ENCODE measurements around the gene CDHR5.
"Not testable (repeated sequence)": the region's sequence is repeated elsewhere in the genome, so short reads cannot be mapped to it uniquely, and the experiment has no call there.

CDHR5 gene, protein sequence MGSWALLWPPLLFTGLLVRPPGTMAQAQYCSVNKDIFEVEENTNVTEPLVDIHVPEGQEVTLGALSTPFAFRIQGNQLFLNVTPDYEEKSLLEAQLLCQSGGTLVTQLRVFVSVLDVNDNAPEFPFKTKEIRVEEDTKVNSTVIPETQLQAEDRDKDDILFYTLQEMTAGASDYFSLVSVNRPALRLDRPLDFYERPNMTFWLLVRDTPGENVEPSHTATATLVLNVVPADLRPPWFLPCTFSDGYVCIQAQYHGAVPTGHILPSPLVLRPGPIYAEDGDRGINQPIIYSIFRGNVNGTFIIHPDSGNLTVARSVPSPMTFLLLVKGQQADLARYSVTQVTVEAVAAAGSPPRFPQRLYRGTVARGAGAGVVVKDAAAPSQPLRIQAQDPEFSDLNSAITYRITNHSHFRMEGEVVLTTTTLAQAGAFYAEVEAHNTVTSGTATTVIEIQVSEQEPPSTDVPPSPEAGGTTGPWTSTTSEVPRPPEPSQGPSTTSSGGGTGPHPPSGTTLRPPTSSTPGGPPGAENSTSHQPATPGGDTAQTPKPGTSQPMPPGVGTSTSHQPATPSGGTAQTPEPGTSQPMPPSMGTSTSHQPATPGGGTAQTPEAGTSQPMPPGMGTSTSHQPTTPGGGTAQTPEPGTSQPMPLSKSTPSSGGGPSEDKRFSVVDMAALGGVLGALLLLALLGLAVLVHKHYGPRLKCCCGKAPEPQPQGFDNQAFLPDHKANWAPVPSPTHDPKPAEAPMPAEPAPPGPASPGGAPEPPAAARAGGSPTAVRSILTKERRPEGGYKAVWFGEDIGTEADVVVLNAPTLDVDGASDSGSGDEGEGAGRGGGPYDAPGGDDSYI

DNA sequence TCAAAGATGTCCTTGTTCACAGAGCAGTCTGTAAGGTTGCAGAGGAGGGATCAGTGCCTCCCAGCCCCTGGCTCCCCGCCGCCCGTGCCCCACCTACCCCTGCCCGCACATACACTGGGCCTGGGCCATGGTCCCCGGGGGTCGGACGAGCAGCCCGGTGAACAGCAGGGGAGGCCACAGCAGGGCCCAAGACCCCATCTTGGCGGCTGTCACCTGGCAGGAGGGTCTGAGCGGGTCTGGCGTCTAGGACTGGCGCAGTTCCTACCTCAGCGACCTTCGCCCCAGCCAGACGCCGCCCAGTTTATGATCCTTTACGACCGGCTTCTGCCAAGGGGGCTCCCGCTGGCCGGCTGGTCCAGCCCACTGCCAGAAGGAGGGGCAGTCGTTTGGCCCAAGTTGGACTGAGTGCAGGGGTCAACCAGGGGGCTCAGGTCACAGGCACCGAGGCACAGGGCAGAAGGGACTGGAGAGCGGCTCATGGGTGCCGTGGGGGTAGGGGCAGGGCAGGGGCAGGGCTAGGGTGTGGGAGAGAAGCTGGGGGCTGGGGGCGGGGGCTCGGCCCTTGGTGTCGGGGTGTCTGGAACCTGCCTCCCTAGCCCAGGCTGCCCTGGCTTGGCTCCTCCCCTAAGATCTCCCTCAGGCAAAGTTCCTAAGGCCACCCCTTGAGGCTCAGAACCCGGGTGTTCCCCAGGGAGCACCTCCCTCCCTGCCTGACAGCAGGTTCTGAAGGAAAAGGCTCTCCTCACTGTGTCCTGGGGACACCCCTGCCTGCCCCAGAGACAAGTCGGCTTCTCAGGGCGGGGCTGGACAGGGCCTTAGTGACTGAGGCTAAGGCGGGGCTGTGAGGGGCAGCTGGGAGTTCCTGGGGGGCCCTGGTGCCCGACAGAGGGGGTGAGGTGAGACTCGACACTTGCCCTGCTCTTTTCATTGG, at the start of gene CDHR5:
TSS of gene CDHR5 (minus strand) at position 251 of the 931 bp plus-strand sequence. CDS start at position 198, 53 bp downstream.
- no peak within 1 kb of the TSS for H3K27ac ChIP-seq
- DNase-seq (ENCODE audit: low read depth, low spot score): no peak

DNA sequence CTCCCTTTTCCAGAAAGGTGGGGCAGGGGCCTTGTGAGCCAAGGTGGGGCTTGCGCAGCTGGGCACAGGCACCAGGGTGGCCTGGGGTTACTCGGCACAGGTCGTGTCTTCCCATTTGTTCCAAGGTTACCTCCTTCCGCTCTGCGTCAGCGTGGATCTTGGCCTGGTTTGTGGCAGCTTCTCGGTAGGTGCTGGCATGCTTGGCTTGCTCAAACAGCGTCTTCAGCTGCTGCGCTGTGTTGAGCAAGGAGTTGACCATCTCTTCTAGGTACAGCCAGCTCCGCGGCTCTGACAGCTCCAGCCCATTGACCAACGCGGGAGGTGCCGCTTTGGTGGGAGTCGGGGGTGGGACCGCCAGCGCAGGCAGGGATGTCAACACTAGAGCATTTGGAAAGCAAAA, 49.7 kb upstream of the CDHR5 start:
- no peak for DNase-seq (ENCODE audit: low read depth, low spot score)
- H3K27ac ChIP-seq: no peak overlapping the region

- DNase-seq (ENCODE audit: low read depth, low spot score): no peak
- H3K27ac ChIP-seq: no peak overlapping the region
These were observed 49.1 kb upstream of the CDHR5 start for GRCh38 chr11:673866-674265.

GRCh38 chr11:665704-666281, 41.0 kb upstream of the CDHR5 start:
- H3K27ac ChIP-seq: no peak overlapping the region
- DNase-seq (ENCODE audit: low read depth, low spot score): no peak

- DNase-seq (ENCODE audit: low read depth, low spot score): no peak
- no peak overlapping the region for H3K27ac ChIP-seq
These were observed 40.4 kb upstream of the CDHR5 start for GRCh38 chr11:665062-665703.

- DNase-seq (ENCODE audit: low read depth, low spot score): no peak
- H3K27ac ChIP-seq: no peak overlapping the region
These were observed 38.0 kb upstream of the CDHR5 start for GRCh38 chr11:662689-663274.

DNA sequence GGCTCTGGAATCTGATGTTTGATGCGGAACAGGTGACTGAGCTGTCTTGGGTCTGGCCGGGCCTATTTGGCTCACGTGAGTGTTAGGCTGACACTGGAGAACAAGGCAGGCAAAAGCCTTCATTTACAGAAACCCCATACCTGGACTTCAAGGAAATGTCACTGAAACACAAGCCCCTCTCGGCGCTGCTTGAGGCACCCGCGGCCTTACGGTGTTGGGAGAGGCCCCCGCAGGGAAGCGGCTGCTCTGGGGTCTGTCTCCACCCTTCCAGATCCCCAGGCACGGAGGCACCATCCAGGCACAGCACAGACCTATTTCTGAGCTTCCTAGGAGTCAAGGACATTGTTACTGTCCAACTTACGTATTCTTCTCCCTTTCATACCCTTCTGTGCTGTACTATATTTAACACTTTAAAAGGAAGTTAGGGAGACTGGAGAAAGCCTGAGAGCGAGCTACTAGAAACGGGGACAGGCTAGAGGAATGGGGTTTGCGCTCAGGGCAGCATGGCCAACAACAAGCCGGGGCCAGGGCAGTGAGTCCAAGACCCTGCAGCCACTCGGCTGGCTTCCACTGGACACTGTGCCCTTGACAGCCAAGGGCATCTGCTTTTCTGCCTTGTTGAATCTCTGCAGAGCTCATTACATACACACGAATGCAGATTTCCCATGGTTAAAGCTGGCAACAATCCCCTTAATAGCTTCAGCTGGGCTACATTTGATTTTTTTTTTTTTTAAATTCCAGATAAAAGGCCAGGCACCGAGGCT, 36.1 kb upstream of the CDHR5 start:
- H3K27ac ChIP-seq: no peak overlapping the region
- no peak for DNase-seq (ENCODE audit: low read depth, low spot score)

DNA sequence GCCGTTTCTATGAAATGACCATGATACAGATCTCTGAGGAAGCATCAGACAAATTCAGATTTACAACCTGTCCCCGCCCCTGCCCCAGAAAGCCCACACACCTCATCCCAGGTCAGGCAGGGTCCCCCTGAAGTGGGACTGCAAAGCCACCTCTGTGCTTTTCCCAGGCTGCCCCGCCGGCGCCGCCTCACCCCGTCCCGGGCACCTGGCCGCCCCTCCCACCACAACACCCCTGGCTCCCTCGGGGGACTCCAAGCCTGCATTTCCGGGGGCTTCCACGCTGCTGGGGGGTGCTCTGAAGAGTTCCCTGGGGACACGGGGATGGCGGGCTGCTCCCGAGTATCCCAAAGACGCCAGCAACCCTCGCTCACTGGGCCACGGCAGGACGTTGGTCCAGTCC, 35.5 kb upstream of the CDHR5 start:
- no peak overlapping the region for H3K27ac ChIP-seq
- DNase-seq (ENCODE audit: low read depth, low spot score): no peak

DNA sequence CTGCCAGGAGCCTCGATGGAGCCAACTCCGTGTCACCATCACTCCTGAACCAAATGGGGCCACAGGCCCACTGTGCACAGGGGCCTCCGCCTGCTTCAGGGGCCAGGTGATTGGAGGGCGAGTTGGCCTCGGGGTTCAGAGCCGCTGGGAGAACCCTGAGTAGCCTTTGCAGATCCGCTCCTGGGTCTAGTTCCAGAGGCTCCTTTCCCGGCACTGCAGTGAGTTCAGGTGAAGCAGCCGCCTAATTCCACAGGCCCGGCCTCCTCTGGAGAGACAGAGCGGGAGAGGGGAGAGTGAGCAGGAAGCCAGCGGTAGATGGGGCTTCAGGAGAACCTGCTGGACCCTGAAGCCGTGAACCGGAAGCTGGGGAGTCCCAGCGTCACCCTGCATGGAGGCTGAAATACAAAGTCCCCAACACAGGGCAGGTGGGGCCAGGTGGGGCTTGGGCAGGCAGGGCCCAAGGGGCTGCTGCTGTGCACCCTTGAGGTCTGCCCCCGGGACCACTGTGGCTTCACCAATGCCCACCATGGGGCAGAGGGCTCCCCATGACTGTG, 34.9 kb upstream of the CDHR5 start:
- H3K27ac ChIP-seq: no peak overlapping the region
- DNase-seq (ENCODE audit: low read depth, low spot score): no peak

GRCh38 chr11:657691-658126, 33.0 kb upstream of the CDHR5 start:
- DNase-seq (ENCODE audit: low read depth, low spot score): no peak
- H3K27ac ChIP-seq: peak overlapping the region; percentile 20

- DNase-seq (ENCODE audit: low read depth, low spot score): no peak
- H3K27ac ChIP-seq: no peak overlapping the region
These were observed 32.1 kb upstream of the CDHR5 start for GRCh38 chr11:656866-657265.

- no peak overlapping the region for H3K27ac ChIP-seq
- no peak for DNase-seq (ENCODE audit: low read depth, low spot score)
These were observed 31.7 kb upstream of the CDHR5 start for GRCh38 chr11:656426-656825.

- DNase-seq (ENCODE audit: low read depth, low spot score): no peak
These were observed 30.4 kb upstream of the CDHR5 start for GRCh38 chr11:655036-655726.

DNA sequence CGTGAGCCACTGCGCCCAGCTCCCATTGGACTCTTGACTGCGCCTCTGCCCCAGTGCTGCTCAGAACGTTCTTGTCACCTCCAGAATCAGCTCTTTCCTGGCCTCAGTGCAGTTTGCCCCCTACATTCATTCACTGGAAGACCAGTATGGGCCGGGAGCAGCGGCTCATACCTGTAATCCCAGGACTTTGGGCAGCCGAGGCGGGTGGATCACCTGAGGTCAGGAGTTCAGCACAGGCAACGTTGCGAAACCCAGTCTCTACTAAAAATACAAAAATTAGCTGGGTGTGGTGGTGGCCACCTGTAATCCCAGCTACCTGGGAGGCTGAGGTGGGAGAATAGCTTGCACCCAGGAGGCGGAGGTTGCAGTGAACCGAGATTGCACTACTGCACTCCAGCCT, 29.7 kb upstream of the CDHR5 start:
- H3K27ac ChIP-seq; DNase-seq (ENCODE audit: low read depth, low spot score): not testable (repeated sequence)

More at GRCh38 chr11:655036-655726, 30.4 kb upstream of the CDHR5 start:
- no peak overlapping the region for H3K27ac ChIP-seq

DNA sequence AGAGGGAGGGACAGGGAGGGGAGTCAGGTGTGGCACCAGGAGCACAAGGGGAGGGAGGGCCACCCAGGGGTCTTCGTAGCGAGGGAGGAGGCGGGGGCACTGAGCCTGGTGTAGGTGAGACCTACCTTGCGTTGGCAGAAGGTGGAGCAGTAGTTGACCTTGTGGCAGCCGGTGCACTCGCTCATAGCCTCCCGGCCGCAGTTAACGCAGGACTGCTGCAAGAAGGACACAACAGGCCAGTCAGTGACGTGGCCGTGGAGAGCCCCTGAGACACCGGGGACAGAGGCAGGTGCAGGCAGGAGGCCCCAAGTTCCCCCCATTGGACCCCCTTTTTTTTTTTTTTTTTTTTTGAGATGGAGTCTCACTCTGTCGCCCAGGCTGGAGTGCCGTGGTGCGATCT, 29.1 kb upstream of the CDHR5 start:
- DNase-seq (ENCODE audit: low read depth, low spot score): no peak
- H3K27ac ChIP-seq: no peak overlapping the region

DNA sequence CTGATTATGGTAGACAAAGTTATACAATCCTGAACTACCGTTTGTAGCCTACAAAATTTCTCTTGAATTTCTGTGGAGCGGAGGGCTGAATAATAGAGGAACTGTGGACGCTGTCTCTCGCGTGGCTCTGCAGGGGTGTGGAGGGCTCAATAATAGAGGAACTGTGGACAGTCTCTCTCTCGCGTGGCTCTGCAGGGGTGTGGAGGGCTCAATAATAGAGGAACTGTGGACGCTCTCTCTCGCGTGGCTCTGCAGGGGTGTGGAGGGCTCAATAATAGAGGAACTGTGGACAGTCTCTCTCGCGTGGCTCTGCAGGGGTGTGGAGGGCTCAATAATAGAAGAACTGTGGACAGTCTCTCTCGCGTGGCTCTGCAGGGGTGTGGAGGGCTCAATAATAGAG, 28.4 kb upstream of the CDHR5 start:
- DNase-seq (ENCODE audit: low read depth, low spot score); H3K27ac ChIP-seq: not testable (repeated sequence)

DNA sequence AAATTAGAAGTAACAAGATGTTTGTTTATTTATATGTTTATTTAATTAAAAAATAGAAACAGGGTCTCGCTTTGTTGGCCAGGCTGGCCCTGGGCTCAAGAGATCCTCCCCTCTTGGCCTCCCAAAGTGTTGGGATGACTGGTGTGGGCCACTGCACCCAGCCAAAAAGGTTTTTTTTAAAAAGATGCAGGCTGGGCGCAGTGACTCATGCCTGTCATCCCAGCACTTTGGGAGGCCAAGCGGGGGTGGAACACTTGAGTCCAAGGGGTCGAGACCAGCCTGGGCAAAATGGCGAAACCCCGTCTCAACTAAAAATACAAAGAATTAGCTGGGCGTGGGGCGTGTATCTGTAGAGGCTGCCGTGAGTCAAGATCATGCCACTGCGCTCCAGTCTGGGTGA, 25.7 kb upstream of the CDHR5 start:
- no peak overlapping the region for H3K27ac ChIP-seq
- no peak for DNase-seq (ENCODE audit: low read depth, low spot score)
